GM12801 (cell line): ENCODE results near the gene MICAL2.

Experiments used
- TF ChIP-seq, protein P1 (sequence below): IDR thresholded peaks from one replicate; pipeline ENCODE4 v1.5.1; 2011; ENCODE audit warnings: control low read depth; ENCODE audit not compliant: insufficient read length; ENCODE audit errors: extremely low read depth

MICAL2 gene

DNA sequence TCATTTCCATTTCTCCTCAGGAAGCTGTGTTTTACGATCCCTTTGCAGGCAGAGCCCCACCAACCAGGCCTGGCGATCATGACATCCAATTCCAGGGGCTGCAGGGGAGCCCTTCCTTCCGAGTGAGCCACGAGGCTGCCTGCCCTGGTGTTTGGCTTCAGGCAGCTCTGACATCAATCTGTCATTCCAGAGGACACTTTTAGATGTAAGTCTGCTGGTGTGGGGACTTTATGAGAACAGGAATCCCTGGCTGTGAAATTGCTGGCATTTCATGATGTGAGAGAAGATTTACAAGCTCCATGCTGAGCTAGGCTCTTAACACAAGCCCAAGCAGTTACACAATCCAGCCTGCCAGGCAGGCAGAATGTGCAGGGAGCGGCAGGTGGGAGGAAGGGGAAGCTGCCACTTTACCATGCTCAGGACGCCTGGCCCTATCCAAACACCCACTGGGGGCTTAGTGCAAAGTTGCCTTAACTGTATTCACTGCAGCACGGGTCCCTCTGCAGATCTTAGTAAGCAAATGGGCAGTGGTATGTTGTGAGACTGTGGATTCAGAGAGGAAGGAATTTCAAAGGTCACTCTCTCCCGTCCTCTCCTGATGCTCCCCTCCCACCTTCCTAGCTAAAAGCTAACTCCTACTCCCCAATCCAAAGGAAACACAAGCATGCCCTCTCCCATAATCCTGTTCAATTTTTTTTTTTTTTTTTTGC lies 43.4 kb upstream of the MICAL2 start:
- TF ChIP-seq, protein P1, sequence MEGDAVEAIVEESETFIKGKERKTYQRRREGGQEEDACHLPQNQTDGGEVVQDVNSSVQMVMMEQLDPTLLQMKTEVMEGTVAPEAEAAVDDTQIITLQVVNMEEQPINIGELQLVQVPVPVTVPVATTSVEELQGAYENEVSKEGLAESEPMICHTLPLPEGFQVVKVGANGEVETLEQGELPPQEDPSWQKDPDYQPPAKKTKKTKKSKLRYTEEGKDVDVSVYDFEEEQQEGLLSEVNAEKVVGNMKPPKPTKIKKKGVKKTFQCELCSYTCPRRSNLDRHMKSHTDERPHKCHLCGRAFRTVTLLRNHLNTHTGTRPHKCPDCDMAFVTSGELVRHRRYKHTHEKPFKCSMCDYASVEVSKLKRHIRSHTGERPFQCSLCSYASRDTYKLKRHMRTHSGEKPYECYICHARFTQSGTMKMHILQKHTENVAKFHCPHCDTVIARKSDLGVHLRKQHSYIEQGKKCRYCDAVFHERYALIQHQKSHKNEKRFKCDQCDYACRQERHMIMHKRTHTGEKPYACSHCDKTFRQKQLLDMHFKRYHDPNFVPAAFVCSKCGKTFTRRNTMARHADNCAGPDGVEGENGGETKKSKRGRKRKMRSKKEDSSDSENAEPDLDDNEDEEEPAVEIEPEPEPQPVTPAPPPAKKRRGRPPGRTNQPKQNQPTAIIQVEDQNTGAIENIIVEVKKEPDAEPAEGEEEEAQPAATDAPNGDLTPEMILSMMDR, result no peak

- TF ChIP-seq, protein P1, result no peak
Measured at GRCh38 chr11:12067796-12068357, 42.5 kb upstream of the MICAL2 start.

DNA sequence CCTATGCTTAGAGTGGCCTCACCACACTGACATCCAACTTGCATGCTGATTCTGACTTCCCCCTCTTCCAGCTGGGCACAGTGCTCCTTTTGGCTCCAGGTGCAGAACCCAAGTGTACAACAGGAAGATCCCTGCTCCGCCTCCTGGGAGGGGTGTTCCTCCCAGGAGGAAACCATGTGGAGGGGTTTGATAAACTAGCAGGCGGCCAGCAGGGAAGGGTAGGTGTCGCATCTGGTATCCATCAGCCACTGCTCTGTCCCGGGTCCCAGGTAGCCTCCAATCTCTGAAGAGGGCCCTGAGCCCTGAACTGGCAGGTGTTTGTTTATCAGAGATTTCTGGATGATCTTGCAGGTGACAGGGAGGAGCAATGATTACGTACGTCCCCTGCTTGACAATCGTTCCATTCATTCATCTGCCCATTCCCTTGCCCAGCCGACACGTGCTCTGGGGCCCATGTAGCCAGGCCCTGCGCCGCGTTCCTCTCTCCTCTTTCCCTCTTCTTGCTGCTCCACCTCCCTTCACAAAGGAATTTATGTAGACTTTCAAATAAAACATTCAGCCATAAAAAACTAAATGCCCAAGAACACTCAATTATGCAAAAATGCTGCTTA lies 41.2 kb upstream of the MICAL2 start:
- TF ChIP-seq, protein P1, result no peak

DNA sequence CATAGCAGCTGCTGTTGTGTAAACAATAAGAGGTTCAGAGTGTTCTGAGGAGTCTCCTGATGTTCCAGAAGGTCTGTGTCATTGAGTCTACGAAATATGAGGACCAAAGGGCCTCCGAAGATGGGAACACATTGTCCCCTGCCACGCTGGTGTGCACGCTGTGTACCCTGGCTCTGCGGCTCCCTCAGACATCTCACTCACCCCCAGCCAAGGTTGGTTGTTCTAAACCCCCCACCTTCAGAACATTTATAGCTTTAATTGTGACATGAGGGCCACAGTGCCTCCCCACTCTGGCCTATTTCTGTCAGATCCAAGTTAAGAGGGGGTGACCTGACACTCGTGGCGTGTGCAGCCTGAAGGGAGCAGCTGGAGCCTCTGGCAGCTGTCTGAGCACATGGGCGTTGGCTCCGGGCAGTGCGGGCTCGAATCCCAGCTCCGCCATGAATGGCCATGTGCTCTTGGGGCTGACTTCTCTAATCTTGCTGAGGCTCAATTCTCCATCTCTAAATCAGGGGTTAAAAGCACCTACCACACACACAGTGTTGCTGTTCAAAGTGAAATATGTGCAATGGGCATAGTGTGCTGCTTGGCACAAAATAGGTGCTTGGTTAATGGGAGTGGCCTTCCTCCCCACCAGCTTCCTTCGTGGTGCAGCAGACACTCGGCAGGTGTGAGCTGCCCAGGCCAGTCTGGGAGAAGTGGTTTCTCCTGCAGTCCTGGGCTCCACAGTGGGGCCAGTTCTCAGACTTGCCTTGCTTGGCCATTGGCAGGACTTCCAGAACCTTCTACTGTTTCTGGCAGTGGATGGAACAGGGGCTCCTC lies 39.7 kb upstream of the MICAL2 start:
- TF ChIP-seq, protein P1, result no peak

DNA sequence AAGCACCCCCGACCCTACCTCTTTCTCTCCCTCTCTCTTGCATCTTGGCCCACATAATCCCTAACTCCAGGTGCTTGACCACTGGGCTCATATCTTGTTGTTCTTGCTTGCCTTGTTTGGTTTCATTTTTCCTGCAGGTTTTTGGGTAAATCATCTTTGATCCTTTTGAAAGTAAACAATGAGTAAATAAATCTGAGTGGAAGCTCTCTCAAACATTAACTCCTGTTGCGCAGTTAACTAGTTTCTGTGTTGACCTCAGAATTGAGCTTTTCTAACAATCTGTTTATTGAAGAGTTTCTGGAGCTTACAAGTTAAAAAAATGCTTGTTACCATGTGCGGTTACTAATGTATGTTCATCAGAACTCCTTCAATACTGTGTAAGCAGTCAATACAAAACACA lies 38.8 kb upstream of the MICAL2 start:
- TF ChIP-seq, protein P1, result no peak

GRCh38 chr11:12073436-12073835 lies 37.0 kb upstream of the MICAL2 start:
- TF ChIP-seq, protein P1, result no peak

GRCh38 chr11:12073886-12074285 lies 36.5 kb upstream of the MICAL2 start:
- TF ChIP-seq, protein P1, result no peak
